ENCODE results near the gene FAM110A.
"Not testable (repeated sequence)": the region's sequence is repeated elsewhere in the genome, so short reads cannot be mapped to it uniquely, and the experiment has no call there.

FAM110A gene

DNA sequence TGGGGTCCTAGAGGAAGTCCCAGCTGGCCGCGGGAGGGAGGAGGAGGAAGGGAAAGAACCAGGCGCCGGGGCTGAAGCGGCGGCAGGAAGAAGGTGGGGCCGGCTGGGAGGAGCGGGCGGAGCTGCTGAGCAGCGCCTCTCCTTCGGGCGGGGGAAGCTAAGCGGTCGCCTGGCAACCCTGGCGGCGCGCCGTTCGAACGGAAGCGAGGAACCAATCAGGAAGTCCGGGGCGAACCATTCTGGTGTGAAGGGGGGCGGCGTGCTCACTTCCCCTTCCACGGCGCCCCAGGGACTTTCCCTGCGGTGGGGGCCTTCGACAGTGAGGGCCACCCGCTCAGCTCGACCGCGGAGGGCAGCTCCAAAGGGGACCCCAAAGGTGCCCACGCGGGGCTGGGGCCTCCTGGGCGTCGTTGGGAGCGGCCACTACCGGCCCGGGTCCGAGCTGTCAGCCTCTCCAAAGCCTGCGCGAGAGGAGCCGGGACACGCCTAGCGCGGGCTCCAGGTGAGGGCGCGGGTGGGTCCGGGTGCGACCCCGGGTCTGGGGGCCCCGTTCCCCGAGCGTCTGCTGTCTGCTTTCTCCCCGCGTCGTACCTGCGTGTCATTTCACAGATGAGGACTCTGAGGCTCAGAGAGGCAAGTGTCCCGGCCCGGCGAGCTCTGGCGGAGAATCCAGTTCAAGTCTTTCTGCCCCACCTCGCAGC, at the start of gene FAM110A:
Gene FAM110A, plus strand, starts transcription at position 266 of the 701 bp plus-strand sequence. CDS start 11,090 bp downstream, outside the sequence.
- peak; percentile 91 for DNase-seq (ENCODE audit: extremely low read depth in 1 of 2, low read depth in 1 of 2)

DNA sequence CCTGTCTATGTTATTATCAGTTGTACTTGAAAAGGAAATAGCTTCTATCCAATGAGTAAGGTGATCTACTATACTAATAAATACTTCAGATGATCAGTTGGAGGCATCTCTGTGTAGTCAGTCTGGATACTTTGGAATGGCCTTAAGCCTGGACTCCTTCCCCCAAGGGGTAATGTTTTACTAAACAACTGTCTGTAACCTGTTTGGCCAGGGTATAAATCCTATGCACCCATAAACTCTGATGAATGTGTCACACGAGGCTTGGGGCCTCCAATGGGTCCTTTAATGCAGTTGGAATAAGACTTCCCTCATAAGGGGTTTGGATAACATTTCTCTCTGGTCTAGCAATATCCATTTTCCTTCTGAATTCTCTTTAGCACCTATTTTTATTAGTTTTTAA, 45.7 kb upstream of the FAM110A start:
- no peak for DNase-seq (ENCODE audit: extremely low read depth in 1 of 2, low read depth in 1 of 2)

DNA sequence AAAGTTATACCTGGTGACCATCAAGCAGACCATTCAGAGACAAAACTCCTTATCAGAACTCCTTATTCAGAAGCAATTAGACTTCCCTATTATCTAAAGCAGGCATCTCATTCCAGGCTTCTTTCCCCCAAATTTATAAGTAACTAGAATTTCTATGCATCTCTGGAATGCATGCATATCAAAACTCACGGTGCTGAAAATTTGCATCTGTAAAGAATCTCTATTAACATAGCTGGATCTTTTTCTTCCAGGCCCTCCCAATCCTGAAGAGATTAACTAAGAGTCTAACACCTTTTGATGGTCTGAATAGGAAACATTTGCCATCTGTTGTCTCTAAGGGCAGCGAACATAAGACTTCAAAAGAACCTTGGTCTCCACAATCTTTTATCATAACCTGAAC, 42.5 kb upstream of the FAM110A start:
- DNase-seq (ENCODE audit: extremely low read depth in 1 of 2, low read depth in 1 of 2), result no peak

DNA sequence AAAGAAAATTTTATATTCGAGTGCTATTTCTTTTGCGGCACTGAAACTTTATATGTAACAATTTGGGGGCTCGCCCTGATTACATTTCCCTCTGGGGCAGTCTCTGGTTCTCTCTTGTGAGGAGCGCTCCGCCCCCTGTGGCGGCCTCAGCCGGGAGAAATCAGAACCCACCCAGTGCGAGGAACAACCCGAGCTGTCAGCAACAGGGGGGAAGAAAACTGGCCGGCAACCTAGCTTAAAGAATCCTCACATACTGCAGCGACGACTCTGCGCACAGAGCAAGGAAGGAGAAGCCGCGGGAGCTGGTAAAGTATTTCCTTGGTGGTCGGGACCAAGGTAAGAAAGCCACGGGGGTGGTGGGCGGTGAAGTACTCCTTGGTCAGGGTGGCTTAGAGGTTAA, 41.3 kb upstream of the FAM110A start:
- no peak for DNase-seq (ENCODE audit: extremely low read depth in 1 of 2, low read depth in 1 of 2)

DNA sequence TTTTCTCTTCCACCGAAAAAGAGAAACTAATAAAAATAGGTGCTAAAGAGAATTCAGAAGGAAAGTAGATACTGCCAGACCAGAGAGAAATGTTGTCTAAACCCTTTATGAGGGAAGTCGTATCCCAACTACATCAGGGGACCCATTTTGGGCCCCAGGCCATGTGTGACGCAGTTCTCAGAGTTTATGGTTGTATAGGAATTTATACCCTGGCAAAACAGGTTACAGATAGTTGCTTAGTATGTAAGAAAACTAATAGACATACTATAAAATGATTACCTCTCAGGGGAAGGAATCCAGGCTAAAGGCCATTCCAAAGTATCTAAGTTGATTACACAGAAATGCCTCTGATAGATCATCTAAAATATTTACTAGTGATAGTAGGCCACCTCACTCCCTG, 36.6 kb upstream of the FAM110A start:
- no peak for DNase-seq (ENCODE audit: extremely low read depth in 1 of 2, low read depth in 1 of 2)

DNA sequence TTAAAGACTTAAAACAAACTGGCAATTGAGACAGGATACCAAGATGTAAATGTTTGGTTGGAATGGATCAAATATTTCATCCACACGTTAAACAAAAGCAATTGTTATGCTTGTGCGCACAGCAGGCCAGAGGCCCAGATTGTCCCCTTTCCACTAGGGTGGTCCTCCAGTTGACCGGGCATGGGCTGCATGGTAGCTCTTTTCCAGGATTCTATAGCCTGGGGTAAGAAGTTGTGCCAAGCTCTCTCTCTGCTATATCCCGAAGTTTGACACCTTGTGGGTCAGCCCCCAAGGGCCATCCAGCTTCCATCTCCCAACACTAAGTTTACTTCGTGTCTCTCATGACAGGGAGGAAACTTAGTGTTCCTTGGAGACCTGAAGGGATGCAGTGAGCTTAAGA, 34.8 kb upstream of the FAM110A start:
- DNase-seq (ENCODE audit: extremely low read depth in 1 of 2, low read depth in 1 of 2), result not testable (repeated sequence)

DNA sequence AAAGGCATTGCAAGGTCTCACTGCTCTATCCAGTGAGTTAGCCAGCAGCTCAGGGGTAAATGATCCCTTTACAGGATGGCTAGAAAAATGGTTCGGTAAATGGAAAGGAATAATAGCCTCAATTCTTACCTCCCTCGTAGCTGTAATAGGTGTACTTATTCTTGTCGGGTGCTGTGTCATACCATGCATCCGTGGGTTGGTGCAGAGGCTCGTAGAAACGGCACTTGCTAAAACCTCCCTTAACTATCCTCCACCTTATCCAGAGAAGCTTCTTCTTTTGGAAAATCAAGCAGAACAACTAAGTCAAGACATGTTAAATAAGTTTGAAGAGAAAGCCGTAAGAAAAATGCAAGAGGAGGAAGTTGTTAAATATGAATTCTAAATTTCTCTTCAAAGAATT, 33.5 kb upstream of the FAM110A start:
- DNase-seq (ENCODE audit: extremely low read depth in 1 of 2, low read depth in 1 of 2), result not testable (repeated sequence)

DNA sequence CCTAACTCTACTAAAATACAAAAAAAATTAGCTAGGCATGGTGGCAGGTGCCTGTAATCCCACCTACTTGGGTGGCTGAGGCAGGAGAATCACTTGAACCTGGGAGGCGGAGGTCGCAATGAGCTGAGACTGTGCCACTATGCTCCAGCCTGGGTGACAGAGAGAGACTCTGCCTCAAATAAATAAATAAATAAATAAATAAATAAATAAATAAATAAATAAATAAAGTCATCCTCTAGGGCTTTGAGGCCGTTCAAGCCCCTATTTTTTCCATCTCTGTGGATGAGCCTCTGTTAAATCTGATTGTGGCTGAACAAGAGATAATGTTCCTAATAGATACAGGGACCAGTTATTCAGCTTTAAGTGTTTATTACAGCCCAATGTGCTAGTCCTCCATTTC, 31.8 kb upstream of the FAM110A start:
- DNase-seq (ENCODE audit: extremely low read depth in 1 of 2, low read depth in 1 of 2), result no peak

DNA sequence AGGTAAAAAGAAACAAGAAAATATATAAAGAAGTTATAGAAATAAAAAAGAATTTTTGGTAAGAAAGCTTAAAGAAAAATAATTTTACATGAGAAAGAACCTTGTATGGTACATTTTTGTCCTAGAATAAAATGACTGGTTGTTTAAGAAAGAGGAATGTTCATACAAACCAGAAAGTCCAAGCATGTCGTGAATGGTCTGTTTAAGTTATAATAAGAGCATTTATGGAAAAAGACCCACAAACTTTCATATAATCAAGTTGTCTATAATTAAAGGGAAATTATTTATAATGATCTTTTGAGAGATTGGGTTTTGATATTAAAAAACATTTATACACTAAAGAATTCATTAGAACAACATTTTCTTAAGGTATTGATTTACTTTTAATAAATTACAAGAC, 27.8 kb upstream of the FAM110A start:
- no peak for DNase-seq (ENCODE audit: extremely low read depth in 1 of 2, low read depth in 1 of 2)

DNA sequence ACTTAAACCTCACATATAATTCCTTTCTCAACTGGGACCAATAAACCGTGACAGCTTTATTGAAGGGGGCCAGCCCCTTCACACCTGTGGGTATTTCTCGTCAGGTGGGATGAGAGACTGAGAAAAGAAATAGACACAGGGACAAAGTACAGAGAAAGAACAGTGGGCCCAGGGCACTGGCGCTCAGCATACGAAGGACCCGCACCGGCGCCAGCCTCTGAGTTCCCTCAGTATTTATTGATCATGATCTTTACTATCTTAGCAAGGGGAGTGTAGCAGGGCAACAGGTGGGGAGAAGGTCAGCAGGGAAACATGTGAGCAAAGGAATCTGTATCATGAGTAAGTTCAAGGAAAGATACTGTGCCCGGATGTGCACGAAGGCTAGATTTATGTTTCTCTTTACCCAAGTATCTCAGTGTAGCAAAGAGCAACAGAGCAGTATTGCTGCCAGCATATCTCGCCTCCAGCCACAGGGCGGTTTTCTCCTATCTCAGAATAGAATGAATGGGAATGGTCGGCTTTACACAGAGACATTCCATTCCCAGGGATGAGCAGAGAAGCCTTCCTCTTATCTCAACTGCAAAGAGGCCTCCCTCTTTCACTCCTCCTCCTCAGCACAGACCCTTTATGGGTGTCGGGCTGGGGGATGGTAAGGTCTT, 21.6 kb upstream of the FAM110A start:
- DNase-seq (ENCODE audit: extremely low read depth in 1 of 2, low read depth in 1 of 2), result not testable (repeated sequence)

DNA sequence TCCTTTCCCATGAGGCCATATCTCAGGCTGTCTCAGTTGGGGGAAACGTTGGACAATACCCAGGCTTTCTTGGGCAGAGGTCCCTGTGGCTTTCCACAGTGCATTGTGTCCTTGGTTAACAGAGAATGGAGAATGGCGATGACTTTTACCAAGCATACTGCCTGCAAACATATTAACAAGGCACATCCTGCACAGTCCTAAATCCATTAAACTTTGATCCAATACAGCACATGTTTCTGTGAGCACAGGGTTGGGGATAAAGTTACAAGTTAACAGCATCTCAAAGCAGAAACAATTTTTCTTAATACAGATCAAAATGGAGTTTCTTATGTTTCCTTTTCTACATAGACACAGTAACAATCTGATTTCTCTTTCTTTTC, 21.1 kb upstream of the FAM110A start:
- not testable (repeated sequence) for DNase-seq (ENCODE audit: extremely low read depth in 1 of 2, low read depth in 1 of 2)

DNA sequence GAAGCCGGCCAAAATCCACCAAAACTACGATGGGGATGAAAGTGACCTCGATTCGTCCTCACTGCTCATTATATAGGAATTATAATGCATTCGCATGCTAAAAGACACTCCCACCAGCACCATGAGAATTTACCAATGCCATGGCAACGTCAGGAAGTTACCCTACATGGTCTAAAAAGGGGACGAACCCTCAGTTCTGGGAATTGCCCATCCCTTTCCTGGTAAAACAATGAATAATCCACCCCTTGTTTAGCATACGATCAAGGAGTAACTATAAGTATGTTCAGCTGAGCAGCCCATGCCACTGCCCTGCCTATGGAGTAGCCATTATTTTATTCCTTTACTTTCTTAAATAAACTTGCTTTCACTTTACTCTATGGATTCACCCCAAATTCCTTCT, 20.1 kb upstream of the FAM110A start:
- no peak for DNase-seq (ENCODE audit: extremely low read depth in 1 of 2, low read depth in 1 of 2)

DNA sequence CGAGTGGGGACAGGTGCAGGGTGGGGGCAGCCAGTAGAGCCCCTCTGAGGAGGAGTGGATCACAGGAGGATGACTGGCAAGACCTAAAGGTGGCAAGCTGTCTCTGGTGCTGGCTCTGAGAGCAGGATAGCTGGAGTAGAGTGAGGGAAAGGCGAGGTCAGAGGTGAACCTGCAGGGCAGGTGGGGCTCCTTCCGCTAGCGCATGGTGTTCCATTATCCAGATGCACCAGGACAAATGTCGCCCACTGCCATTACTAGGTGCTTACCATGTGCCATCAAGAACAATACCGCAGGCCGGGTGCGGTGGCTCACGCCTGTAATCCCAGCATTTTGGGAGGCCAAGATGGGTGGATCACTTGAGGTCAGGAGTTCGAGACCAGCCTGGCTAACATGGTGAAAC, 18.3 kb upstream of the FAM110A start:
- no peak for DNase-seq (ENCODE audit: extremely low read depth in 1 of 2, low read depth in 1 of 2)

DNA sequence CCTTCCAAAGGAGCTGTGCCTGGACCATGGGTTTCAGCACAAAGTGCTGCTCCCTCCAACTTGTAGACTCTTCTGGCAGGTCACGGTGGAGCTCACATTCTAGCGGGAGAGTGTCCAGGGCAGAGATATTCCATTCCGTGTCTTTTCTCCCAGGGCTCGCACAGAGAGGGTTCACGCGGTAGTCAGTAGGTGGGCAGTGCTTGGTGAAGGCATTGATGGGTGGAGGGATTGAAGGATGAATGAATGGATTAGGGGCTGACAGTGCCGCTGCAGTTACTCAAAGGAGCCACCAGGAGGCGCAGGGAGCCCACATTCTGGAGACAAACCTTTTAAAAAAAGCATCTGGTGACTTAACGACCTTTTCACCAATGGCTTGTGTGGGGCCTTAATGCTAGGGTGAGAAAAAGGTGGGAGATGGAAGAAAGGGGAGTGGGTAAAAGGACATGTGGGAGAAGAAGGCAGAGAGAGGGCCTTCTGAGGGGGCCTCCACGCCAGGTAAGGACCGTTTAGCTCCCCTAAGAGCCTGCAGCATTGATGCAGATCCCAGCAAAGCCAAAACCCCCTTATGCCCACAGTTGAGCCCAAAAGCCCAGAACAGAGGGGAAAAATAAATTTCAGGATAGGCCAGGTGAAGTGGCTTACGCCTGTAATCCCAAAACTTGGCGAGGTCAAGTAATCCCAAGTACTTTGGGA, 17.5 kb upstream of the FAM110A start:
- no peak for DNase-seq (ENCODE audit: extremely low read depth in 1 of 2, low read depth in 1 of 2)

DNA sequence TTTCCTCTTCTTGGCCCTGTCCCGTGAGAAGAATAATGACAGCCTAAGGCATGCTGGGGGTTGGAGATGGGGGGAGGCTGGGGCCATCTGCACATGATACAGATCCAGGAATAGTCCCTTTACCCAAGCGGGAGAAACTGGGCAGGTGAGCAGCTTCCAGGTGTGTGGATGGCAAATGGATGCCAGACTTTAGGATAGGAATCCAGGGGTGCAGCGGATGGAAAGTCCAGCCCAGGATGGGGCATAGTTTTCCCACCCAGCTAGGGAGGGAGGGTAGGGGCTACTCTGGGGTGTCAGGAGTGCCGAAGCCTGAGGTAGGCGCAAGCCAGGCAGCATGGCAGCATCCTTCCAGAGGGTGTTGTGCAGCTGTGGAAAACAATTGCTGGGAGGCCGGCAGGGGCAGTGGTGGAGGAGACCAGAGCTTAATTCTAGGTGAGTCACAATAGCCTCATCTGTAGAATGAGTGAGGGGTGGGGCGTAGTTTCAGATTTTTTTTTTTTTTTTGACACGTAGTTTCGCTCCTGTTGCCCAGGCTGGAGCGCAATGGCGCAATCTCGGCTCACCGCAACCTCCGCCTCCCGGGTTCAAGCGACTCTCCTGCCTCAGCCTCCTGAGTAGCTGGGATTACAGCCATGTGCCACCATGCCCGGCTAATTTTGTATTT, 15.4 kb upstream of the FAM110A start:
- no peak for DNase-seq (ENCODE audit: extremely low read depth in 1 of 2, low read depth in 1 of 2)

DNA sequence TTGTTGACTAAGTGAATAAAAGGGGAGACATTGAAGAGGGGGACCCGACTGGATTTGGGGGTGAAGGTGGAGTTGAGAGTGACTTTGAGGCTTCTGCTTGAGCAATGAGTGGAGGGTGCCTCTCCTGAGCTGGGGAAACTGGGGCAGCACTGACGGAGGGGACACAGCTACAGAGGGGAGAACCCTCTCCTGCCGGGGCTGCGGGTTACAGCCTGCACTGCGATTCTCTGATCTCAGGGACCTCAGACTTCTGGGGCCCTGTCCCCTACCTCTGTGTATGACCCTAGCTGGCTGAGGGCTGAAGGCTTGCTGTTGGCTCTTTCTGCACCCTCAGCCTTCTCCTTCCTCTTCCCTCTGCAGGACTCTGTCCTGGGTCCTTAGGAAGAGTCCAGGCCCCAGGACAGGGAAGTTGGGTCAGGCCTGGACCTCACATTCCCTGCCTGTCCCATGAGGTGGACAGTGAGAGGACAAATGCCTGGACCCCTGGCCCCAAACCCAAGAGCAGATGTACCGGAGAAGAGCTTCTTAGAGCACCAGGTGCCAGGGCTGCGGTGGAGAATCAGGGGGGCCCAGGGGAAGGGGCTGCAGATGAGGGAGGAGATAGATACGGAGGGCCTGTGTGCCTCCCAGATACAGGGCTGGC, 13.7 kb upstream of the FAM110A start:
- no peak for DNase-seq (ENCODE audit: extremely low read depth in 1 of 2, low read depth in 1 of 2)

DNA sequence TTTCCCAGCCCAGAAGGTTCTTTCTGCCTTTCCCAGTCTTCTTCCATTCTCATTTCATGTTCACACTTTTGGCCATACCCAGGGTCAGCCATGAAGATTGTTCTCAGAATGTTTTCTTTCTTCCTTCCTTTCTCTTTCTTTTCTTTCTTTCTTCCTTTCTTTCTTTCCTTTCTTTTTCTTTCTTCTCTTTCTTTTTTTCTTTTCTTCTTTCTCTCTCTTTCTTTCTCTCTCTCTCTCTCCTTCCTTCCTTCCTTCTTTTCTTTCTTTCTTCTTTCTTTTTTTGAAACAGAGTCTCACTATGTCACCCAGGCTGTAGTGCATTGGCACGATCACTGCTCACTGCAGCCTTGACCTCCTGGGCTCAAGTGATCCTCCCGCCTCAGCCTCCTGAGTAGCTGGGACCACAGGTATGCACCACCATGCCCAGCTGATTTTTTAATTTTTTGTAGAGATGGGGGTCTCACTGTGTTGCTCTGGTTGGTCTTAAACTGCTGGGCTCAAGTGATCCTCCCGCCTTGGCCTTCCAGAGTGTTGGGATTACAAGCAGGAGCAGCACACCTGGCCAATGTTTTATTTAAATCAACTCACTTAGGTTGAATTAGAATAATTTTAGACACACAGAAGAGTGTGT, 13.1 kb upstream of the FAM110A start:
- no peak for DNase-seq (ENCODE audit: extremely low read depth in 1 of 2, low read depth in 1 of 2)

DNA sequence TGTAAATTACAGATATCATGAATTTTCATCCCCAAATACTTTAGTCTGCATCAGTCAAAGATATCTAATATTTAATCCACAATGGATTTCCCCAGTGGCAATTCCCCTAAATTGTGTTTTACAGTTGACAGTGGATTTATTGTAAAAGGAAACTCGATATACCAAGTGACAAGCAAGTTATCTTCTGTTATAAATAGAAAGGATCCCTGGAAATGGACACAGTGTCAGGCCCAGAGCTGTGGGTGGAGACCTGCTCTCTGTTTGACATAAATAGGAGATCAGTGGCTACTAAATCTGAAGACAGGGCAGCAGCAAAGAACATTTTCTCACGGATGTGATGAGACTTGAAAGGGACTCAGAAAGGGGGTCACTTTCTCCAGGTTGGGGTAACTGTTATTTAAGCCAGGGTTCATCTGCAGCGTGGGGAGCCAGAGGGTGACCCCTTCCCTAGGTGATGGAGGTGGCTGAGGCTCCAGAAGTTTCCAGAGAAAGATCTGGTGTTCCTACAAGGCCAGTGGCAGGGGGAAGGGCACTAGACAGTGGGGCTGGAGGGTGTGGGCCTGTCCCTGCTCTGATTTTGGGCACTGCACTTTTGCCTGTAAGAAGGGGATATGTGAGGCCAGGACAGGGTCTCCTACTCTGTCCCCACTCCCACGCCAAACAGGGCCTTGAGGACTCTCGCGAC, 12.3 kb upstream of the FAM110A start:
- no peak for DNase-seq (ENCODE audit: extremely low read depth in 1 of 2, low read depth in 1 of 2)

DNA sequence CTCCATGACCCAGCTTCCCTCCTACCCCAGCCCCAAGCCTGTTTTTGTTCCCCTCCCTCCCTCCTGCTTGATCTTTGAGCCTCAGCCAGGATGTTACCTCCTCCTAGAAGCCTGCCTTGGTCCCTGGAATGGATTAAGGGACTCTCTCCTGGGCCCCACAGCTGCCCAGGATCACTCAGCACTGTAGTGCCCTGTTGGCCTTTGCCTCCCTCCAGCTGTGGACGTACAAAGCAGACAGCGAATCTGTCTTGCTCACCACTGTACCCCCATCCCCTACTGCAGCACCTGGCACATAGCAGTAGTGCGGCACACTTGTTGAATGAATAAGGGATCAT, 11.8 kb upstream of the FAM110A start:
- no peak for DNase-seq (ENCODE audit: extremely low read depth in 1 of 2, low read depth in 1 of 2)
